HCEC 1CT (cell line): Measurements from ENCODE around the gene RARRES1.
A peak's percentile ranks its signal among the peaks of the same experiment; 100 is the strongest.

Experiments used
- DNase-seq: peaks from one replicate; pipeline ENCODE4 v3.0.0-alpha.2; 2017

RARRES1 gene

DNA sequence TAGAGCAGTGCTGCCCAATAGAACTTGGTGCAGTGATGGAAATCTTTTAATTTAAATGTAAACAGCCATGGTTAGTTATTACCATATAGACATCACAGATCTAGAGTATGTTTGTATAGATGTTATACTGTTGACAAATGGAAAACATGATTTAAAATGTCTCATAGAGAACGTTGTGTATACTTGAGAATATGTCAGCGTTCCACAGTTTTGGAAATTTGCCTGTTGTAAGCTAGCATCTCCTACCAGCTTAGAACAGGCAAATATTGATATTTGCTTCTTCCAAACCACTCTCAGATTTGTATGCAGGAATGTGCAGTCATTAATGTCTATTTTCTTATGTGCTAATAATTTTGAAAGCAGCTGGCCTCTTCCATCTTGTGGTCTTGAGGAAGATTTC, 51.4 kb downstream of the RARRES1 start:
- no peak for DNase-seq

DNA sequence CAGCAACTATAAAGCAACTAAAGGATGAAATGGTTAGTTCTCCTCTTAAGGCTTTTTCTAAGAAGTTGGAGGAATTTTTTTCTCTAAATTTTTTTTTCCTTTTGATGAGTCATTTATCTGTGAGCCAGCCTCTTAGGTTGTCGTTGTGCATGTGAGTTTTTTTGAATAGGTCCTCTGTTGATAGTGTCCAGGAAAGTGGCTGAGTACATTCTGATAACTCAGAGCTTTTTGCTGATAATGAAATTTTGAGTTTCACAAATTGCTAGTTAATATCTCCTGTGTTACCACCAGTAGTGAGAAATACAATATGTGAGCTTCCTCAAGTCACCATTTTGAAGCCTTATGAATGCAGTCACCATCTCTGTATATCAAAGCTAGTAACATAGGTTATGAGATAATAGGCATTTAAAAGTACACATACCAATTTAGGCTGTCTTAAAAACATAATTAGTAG, 52.7 kb downstream of the RARRES1 start:
- peak; percentile 41 for DNase-seq

DNA sequence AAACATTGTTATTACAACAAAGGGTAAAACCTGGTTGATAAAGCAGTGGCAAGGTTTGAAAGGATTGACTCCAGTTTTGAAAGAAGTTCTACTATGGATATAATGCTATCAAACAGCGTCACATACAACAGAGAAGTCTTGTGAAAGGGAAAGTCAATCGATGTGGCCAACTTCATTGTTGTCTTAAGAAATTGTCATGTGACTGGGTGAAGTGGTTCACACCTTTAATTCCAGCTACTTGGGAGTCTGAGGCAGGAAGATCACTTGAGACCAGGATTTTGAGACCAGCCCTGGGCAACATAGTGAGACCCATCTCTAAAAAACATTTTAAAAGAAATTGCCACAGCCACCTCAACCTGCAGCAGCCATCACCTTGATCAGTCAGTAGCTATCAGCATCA, 53.6 kb downstream of the RARRES1 start:
- no peak for DNase-seq

DNA sequence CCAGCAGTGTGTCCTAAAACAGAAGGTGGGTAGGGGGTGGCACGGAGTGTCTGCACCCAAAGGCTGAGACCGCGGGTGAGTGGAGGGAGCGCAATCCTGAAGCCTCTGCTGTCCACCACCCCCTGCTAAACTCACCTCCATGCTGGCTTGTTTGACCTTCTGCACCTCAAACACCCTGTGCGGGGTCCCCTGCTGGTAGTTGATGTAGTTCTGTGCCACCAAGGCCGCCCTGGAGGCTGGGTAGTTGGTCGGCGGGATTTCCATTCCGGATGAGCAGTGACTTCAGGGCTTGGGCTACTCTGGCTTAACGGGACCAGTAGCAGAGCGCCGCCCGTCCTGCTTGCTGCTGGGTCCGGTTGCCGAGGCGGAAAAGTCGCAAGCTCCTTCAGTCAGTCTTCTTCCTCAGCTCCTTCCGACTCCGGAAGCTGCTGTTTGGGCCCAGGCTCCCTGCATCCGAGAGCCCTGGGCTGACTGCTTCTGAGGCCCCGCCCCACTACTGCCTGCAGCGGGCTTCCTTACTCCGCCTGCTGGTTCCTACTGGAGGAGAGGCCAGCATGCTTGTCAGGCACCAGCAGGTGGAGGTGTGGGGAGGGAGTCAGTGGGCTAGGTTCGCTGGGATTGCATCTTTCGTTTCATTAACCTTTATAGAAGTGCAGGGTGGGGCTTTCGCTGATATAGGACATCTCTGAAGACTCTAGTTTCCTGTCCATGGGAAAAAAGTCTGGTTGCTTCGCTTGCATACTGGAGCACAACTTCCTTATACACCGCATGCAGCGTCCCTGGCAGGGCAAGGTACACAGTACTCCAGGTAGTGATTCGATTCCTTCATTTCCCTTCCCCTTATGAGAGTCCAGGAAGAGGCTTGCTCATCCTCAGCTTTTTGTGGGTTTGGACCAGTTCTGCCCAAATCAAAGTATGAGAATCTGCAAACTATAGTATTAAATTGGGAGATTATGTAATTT, 59.8 kb downstream of the RARRES1 start, which contains the start of gene LXN:
LXN (minus strand) TSS at position 434 of the 962 bp plus-strand sequence; CDS start at position 264, 170 bp downstream.
- DNase-seq: peak; percentile 89

DNA sequence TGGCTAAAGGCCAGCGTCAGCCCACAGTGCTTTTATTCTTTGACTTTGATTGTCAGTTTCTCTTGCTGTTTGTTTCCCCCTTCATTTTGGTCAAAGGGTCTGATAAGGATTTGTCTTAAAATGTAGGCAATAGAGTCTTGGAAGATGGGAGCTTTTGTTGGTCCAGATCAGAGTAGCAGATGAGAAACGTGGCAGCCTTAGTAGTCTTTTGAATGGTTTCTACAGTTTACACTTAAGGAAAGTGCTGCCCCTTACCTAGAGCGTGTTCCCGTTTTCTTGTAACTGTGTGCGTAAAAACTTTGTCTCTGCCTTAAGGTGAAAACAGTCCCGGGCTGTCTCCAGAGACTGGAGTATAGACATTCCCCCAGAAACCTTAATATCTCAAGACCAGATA, 60.4 kb downstream of the RARRES1 start:
- DNase-seq: peak; percentile 6

DNA sequence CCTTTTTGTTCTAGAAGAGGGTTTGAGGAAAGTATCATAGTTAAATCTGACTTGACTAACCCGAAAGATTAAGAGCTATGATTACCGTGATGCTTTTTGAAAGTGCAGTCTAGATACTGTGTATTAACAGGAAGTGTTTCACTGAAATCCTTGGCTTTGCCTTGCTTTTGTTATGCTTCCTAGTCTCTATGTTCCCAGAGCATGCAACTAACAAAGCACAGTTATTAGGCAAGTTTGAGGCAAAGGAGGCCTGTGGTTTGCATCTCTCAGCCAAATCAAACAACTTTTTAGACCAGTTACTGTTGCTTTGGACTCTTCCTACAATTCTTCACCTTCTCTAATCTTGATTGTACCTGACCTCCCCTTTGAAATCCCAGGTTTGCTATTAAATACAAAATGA, 63.8 kb downstream of the RARRES1 start:
- no peak for DNase-seq

DNA sequence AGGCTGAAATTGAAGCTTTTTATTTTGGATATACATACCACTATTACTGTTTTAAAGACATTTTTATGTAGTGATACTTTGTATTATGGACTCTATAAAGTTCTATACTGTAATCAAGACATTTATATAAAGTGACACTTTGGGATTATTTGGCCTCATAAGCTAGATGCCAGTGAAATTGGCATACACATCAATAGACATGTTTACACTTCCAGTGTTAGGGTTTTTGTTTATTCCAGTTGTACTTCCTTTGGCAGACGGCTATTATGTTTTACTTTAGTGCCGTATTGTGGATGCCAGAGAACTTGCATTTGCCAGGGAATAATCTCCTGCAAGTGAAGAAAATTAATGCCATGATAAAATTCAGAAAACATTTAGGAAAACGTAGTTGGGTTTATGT, 65.8 kb downstream of the RARRES1 start:
- no peak for DNase-seq

DNA sequence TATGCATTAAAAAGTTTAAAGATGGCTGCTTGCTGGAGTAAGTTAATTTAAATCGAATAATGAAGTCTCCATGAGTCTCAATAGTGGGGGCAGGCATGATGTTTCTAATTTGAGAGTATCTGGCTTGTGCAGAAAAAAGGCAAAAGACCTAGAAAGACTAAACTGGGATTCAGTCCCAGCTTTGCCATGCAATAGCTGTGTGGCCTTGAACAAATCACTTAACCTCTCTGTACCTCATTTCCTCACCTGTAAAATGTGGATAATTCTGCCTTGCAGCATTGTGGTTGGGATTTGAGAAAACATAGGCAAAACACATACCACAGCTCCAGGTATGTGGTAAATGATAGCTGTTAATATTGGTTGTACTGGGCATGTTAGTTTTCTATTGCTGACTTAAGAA, 68.4 kb downstream of the RARRES1 start:
- DNase-seq: no peak

DNA sequence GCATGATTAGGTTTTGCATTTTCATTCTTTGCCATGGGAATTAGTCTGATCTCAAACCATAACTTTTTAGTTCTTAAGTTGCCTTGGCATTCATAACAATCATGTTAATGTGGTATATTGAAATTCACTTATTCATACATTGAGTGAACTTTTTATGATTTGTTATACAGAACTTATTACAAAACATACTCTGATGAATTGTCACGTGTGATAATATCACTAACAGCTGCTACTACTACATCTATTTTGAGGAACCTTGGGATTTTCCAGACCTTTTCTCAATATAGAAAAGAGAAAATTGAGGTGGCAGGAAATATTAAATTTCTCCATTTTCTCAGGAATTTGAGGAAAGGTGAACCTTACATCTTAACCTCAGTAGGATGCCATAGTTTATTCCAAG, 69.0 kb downstream of the RARRES1 start:
- peak; percentile 6 for DNase-seq

DNA sequence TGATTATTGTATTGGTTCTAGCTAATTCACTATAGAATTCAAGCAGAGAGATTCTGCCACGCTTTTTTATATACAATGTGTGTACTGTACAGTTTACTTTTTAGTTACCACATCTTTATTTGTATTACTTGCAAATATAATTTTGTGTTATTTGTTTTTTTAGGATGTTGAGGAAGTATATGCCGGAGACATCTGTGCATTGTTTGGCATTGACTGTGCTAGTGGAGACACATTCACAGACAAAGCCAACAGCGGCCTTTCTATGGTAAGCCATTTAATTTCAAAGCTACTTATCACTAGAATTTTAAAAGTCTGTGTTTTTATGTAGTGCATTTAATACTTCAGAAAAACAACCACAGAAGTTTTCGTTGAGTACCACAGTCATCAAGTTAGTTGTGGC, 71.5 kb downstream of the RARRES1 start:
- no peak for DNase-seq

DNA sequence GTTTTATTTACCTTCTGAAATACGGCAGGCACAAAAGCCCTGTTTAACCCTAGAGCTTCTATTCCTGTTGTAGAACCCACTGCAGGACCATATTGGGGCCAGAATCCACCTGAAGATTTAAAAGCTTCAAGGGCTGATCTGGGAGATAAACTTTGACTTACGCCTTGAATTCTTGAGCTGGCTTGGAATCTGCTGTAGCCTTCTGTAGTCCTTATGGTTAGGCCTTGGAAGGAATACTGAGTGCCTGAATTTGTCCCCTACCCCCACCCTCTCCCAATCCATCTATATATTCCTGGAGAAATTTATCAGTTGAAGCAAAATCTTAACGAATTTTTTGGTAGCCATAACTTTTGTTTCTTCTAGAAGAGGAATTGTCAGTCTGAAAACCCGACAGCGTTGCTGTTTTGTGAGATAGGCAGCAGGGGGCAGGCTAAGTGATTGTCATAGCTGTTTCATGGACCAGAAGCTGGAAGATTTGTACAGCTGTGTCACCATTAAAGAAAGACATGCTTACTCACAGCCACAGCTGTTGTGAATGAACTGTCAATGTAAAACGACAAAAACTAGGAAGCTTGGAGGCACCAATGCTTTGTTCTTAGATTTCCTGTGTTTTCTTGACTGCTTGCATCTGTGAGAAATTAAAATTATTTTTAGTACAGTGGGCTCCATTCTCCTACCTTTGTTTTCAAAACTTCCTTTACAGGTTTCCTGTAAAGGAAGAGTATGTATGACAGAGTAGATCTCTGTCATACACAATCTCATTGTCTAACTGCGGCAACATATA, 72.6 kb downstream of the RARRES1 start:
- DNase-seq: peak; percentile 78

DNA sequence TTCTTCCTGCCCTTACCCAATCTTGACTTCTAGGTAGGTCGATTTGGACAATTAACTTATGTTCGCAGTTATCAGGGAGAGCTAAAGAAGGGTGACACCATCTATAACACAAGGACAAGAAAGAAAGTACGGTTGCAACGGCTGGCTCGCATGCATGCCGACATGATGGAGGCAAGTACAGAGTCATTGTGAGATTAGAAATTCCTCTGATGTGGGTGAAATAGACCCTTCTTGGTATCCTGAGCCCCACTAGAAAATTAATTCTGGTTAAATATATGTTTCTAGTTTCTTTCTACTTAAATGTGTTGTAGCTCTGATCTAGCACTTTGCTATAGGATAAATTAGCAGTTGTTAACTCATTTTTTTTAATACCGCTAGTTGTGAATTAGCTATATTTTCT, 73.4 kb downstream of the RARRES1 start:
- DNase-seq: no peak

DNA sequence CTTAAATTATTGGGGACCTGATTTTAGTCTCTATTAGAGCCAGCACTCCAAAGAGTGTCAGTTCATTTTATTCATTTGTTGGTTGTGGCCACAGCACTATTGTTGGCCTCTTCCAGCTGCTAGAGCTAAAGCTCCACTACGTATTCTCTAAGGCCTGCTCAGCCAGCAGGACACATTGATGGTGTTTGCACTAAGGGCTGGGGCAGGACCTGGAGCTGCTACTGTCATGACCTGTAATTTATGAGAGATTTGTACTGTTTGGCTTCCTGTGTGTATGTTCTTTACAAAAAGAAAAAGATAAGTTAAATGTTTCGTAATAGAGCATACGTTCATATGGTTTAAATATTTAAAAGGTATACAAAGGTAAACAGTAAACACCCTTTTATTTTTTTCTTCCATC, 79.8 kb downstream of the RARRES1 start:
- no peak for DNase-seq

DNA sequence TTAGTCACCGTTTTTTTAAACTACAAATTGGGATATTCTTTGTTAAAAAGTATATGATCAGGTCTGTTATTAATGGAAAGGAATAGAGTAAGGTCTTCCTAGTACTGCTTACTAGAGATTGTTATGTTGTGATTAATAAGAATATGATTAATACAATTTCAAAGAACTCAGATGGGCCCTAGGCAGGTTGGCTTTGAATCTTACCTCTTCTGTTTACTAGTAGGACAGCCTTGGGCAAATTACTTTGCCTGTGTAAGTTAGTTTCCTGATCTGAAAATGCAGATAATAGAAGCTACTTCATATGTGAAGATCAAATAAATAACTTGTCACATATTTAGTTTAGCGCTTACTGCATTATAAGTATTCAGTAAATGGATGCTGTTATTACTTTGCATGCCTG, 81.1 kb downstream of the RARRES1 start:
- no peak for DNase-seq

DNA sequence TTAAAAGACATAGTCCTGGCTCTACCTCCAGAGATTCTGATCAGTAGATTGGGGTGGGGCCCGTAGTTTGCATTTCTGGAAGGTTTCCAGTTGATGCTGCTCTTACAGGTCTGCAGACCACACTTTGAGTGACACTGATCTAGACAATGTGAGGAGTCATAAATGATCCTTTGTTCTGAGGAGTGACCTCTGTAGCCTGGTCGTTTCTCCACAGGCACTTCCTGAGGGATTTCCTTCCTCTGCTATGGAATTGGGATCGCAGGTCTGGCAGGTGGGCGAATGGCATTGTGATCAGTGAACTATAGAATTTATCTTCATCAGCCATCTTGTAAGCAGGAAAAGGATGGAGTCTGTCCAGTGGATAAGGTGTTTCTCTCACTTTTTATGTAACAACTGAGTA, 82.5 kb downstream of the RARRES1 start:
- DNase-seq: no peak
